EH (cell line): ENCODE results near the gene KRT78.
A peak's percentile ranks its signal among the peaks of the same experiment; 100 is the strongest.

ENCODE experiments used
- DNase-seq: peaks from one replicate; pipeline ENCODE4 v3.0.0-alpha.2; 2015; ENCODE audit warnings: low read depth

Gene KRT78

GRCh38 chr12:52812073-52812400 is 36.8 kb downstream of the KRT78 start:
- no peak for DNase-seq

GRCh38 chr12:52811191-52812072 is 37.4 kb downstream of the KRT78 start:
- no peak for DNase-seq

- DNase-seq = no peak
Observed at GRCh38 chr12:52810554-52810953, 38.2 kb downstream of the KRT78 start.

- DNase-seq = no peak
Observed at GRCh38 chr12:52809166-52809565, 39.6 kb downstream of the KRT78 start.

- DNase-seq = no peak
Observed at GRCh38 chr12:52808573-52809160, 40.1 kb downstream of the KRT78 start.

- DNase-seq = no peak
Observed at GRCh38 chr12:52807544-52808470, 41.0 kb downstream of the KRT78 start.

GRCh38 chr12:52806821-52807543 is 41.8 kb downstream of the KRT78 start:
- no peak for DNase-seq

GRCh38 chr12:52806169-52806811 is 42.5 kb downstream of the KRT78 start:
- DNase-seq = no peak

- no peak for DNase-seq
Observed at GRCh38 chr12:52805739-52806138, 43.1 kb downstream of the KRT78 start.

GRCh38 chr12:52805000-52805399 is 43.8 kb downstream of the KRT78 start:
- DNase-seq = no peak

- no peak for DNase-seq
Observed at GRCh38 chr12:52802442-52802841, 46.4 kb downstream of the KRT78 start.

GRCh38 chr12:52801773-52802172 is 47.0 kb downstream of the KRT78 start:
- no peak for DNase-seq

- DNase-seq = no peak
Observed at GRCh38 chr12:52800259-52800917, 48.4 kb downstream of the KRT78 start.

- no peak for DNase-seq
Observed at GRCh38 chr12:52799505-52800211, 49.1 kb downstream of the KRT78 start.

- DNase-seq = peak; percentile 82
Observed at GRCh38 chr12:52798671-52799504, 49.9 kb downstream of the KRT78 start.

GRCh38 chr12:52798003-52798670 is 50.7 kb downstream of the KRT78 start:
- DNase-seq = peak; percentile 78

GRCh38 chr12:52797529-52797894 is 51.3 kb downstream of the KRT78 start:
- no peak for DNase-seq

- DNase-seq = no peak
Observed at GRCh38 chr12:52796839-52797528, 51.8 kb downstream of the KRT78 start.
